ENCODE results near the gene TULP1. TPM values are rescaled to one million over a fixed set of nuclear protein-coding genes. Genes with fewer than 3 reads are reported as not detected.

Gene TULP1
- total and polyA plus RNA-seq, 2 of the 8 experiments (the other 6 are each of a cell fraction or from before 2014, with no cell fraction given) = 3.2 to 6.8 TPM

- ChIA-PET POLR2A (ENCODE audit: partially characterized antibody) (interaction anchor here (1.3 to 2.1 kb wide), 4 partner anchors 21 to 79 kb away, joined by 3 to 9 read pairs (median 4); no protein-coding TSS in a partner anchor), CTCF (ENCODE audit: partially characterized antibody) (interaction anchor here (0.5 to 32.2 kb wide), 48 partner anchors 7 to 542 kb away, joined by 3 to 521 read pairs (median 4); partner anchors contain the start of genes CLPS, DEF6, RPL10A and TEAD3)
- Histone ChIP-seq H3K4ac (replicated peaks; ENCODE audit: insufficient read length, low read depth, low read length) (no peak overlapping the region), H3K9ac (replicated peaks in 1 of 4; ENCODE audit: extremely low read depth in 1 of 4, low read depth in 3 of 4, low read length in 3 of 4) (no peak overlapping the region), H3K4me3 (ENCODE audit: extremely low read depth in 1 of 4, insufficient read depth in 2 of 4, low read depth in 3 of 4, low read length in 4 of 4) (no peak overlapping the region), H4K20me1 (replicated peaks in 1 of 2; ENCODE audit: control insufficient read depth in 1 of 2, insufficient read depth in 2 of 2, low read length in 2 of 2) (no peaks in the 10 kb centered on the region), H2BK120ac (replicated peaks; ENCODE audit: low read depth, low read length) (no peak overlapping the region), H3K27me3 (replicated peaks in 1 of 4; ENCODE audit: control insufficient read depth in 3 of 4, extremely low read depth in 1 of 4, insufficient read depth in 3 of 4, low read length in 3 of 4) (0 out of 7 replicates have a peak, but pooled peaks cover 0 to 2% (median 0%) of the 10 kb centered on the region in 4 experiments), H3K79me2 (ENCODE audit: control insufficient read depth in 1 of 2, insufficient read depth in 2 of 2, low read length in 2 of 2) (no peaks in the 10 kb centered on the region), H4K91ac (replicated peaks; ENCODE audit: insufficient read length, low read length) (no peak overlapping the region), H3K14ac (ENCODE audit: insufficient read length) (no peak overlapping the region), H3K36me3 (ENCODE audit: control insufficient read depth in 2 of 4, insufficient read depth in 4 of 4, low read length in 3 of 4) (no peaks in the 10 kb centered on the region), H3K79me1 (ENCODE audit: low read depth, low read length) (no peaks in the 10 kb centered on the region), H4K5ac (ENCODE audit: insufficient read length, low read depth, low read length) (no peak overlapping the region), H4K8ac (ENCODE audit: extremely low read depth, insufficient read depth, low read length) (no peak overlapping the region), H3K23ac (ENCODE audit: insufficient read length) (no peak overlapping the region), H3K9me3 (ENCODE audit: insufficient read depth in 2 of 2, low read depth in 1 of 2, low read length in 1 of 2) (no peaks in the 10 kb centered on the region), H2AFZ (ENCODE audit: low read length) (peak overlapping the region; percentile 96), H2BK20ac (ENCODE audit: low read length) (no peak overlapping the region), H3K4me2 (ENCODE audit: insufficient read depth in 1 of 2, low read depth in 2 of 2, low read length in 2 of 2) (no peak overlapping the region), H2BK12ac (ENCODE audit: low read depth, low read length) (no peak overlapping the region; the same call in 1 of the 2 replicates), H3K18ac (ENCODE audit: extremely low read depth, low read length) (peak overlapping the region; percentile 75; the same call in 1 of the 2 replicates), H2AK5ac (ENCODE audit: low read depth, low read length) (no peak overlapping the region), H3K4me1 (replicated peaks in 1 of 4; ENCODE audit: control insufficient read depth in 3 of 4, insufficient read depth in 4 of 4, low read length in 3 of 4) (peaks cover 0 to 13% (median 8%) of the 10 kb centered on the region in 4 experiments; a peak in 6 of 7 replicates), H3K56ac (replicated peaks; ENCODE audit: insufficient read length, low read depth, low read length) (no peak overlapping the region), H2BK5ac (ENCODE audit: low read depth, low read length) (no peak overlapping the region; the same call in 1 of the 2 replicates), H3K27ac (ENCODE audit: low read depth, low read length) (no peak overlapping the region), H2BK15ac (ENCODE audit: low read length) (peak overlapping the region; percentile 46; the same call in 1 of the 2 replicates), H3K23me2 (ENCODE audit: low read depth, low read length) (no peaks in the 10 kb centered on the region)
- TF ChIP-seq SP4 (IDR thresholded peaks at IDR 0.05; ENCODE audit: low read length) = no peak
- TF ChIP-seq ATF2 (IDR thresholded peaks at IDR 0.05; ENCODE audit: low read length) = no peak
- no peak for TF ChIP-seq BCL11A (IDR thresholded peaks at IDR 0.05; ENCODE audit: low read depth in 2 of 2, low read length in 2 of 2)
- no peak for TF ChIP-seq YY1 (IDR thresholded peaks at IDR 0.05; ENCODE audit: low read depth, low read length)
- TF ChIP-seq GABPA (IDR thresholded peaks at IDR 0.05; ENCODE audit: borderline replicate concordance, insufficient read depth, low read length) = no peak
- TF ChIP-seq SIN3A (conservative IDR thresholded peaks at IDR 0.05 in 1 of 2, IDR thresholded peaks at IDR 0.05 in 1 of 2; ENCODE audit: low read depth in 1 of 2, low read length in 2 of 2) = no peak
- TF ChIP-seq SIRT6 (IDR thresholded peaks at IDR 0.05; ENCODE audit: low read length) = no peak
- TF ChIP-seq GTF2F1 (IDR thresholded peaks at IDR 0.05; ENCODE audit: borderline replicate concordance, low read depth, low read length) = no peak
- DNase-seq (ENCODE audit: low read depth in 1 of 2, low spot score in 2 of 2) = no peak
- WGBS, 2 experiments (ENCODE audit: extremely low coverage in 1 of 2, insufficient coverage in 1 of 2, insufficient read length in 1 of 2, insufficient replicate concordance in 2 of 2, low coverage in 1 of 2, low lambda C conversion rate in 2 of 2, missing lambda C conversion rate in 1 of 2) = 72% methylated on average over 12 of the region's 12 CpGs; no CpG with 5 or more reads in 1 of the 2 experiments
- FAIRE-seq = no peak
Observed at GRCh38 chr6:35522151-35522550, 9.5 kb upstream of the TULP1 start.
